Activated T-helper 1 cell treated with anti-CD3 and anti-CD28 coated beads, Interleukin-12 subunit alpha, Interleukin-12 subunit beta, Interleukin-2, Interleukin-4 antibody, amounts not matched to agents 30 ng/mL and 10 ng/mL and 1 ng/mL, durations not matched to agents 14 hours and 24 hours and 36 hours (primary cell): ENCODE data around the gene CASZ1. TPM values are rescaled to one million over a fixed set of nuclear protein-coding genes. Genes with fewer than 3 reads are reported as not detected.

ENCODE experiments used
- DNase-seq: peaks from one replicate; pipeline ENCODE4 v3.0.0; 2021; ENCODE audit warnings: low spot score
- H3K27ac Mint-ChIP-seq: one replicate; pipeline ENCODE4 v1.8.0; 2021; ENCODE audit warnings: mild to moderate bottlenecking, mixed read lengths
- H3K27me3 Mint-ChIP-seq: one replicate; pipeline ENCODE4 v1.8.0; 2022; ENCODE audit warnings: mild to moderate bottlenecking, moderate library complexity, mixed read lengths; ENCODE audit not compliant: insufficient read depth
- H3K36me3 Mint-ChIP-seq: one replicate; pipeline ENCODE4 v1.8.0; 2021; ENCODE audit warnings: low read depth, mixed read lengths
- H3K4me1 Mint-ChIP-seq: one replicate; pipeline ENCODE4 v1.8.0; 2021; ENCODE audit warnings: low read depth, mixed read lengths
- H3K4me3 Mint-ChIP-seq: one replicate; pipeline ENCODE4 v1.8.0; 2021; ENCODE audit warnings: mild to moderate bottlenecking, moderate library complexity, mixed read lengths
- H3K9me3 Mint-ChIP-seq: one replicate; pipeline ENCODE4 v1.8.0; 2021; ENCODE audit warnings: mixed read lengths
- intact Hi-C: fragments of 100-400 bp; cut with micrococcal nuclease; formaldehyde crosslinking; loops from one replicate; pipeline ENCODE4 v1.15.1; 2024
- total RNA-seq: library from RNA; stranded (reverse); gene quantifications from 2 replicates; pipeline ENCODE4 v1.2.3, GENCODE V29; 2022

Gene CASZ1
- total RNA-seq, 1 donor from 2014 or later, result 11.7 TPM

GRCh38 chr1:10672343-10673050 is 123.9 kb downstream of the CASZ1 start:
- no peak for DNase-seq
- no peaks in the 10 kb centered on the region for H3K36me3 Mint-ChIP-seq
- H3K27me3 Mint-ChIP-seq, result no peaks in the 10 kb centered on the region
- no peak overlapping the region for H3K4me3 Mint-ChIP-seq
- no peaks in the 10 kb centered on the region for H3K9me3 Mint-ChIP-seq
- no peaks in the 10 kb centered on the region for H3K4me1 Mint-ChIP-seq
- intact Hi-C loops, result no loop called here
- no peak overlapping the region for H3K27ac Mint-ChIP-seq

GRCh38 chr1:10671622-10672342 is 124.7 kb downstream of the CASZ1 start:
- H3K27ac Mint-ChIP-seq, result no peak overlapping the region

GRCh38 chr1:10671090-10671489 is 125.4 kb downstream of the CASZ1 start:
- Mint-ChIP-seq H3K27ac (no peak overlapping the region), H3K9me3 (no peaks in the 10 kb centered on the region), H3K4me3 (no peak overlapping the region), H3K36me3 (no peaks in the 10 kb centered on the region), H3K4me1 (no peaks in the 10 kb centered on the region), H3K27me3 (no peaks in the 10 kb centered on the region)
- intact Hi-C loops, result no loop called here
- DNase-seq, result no peak

More at GRCh38 chr1:10671622-10672342, 124.7 kb downstream of the CASZ1 start:
- Mint-ChIP-seq H3K4me3 (no peak overlapping the region), H3K27me3 (no peaks in the 10 kb centered on the region), H3K4me1 (no peaks in the 10 kb centered on the region), H3K9me3 (no peaks in the 10 kb centered on the region), H3K36me3 (no peaks in the 10 kb centered on the region)
- intact Hi-C loops, result no loop called here
- no peak for DNase-seq

- DNase-seq, result no peak
- Mint-ChIP-seq H3K4me3 (no peak overlapping the region), H3K27ac (no peak overlapping the region), H3K4me1 (no peaks in the 10 kb centered on the region), H3K9me3 (no peaks in the 10 kb centered on the region), H3K36me3 (no peaks in the 10 kb centered on the region), H3K27me3 (no peaks in the 10 kb centered on the region)
- intact Hi-C loops, result no loop called here
Measured at GRCh38 chr1:10670190-10670589, 126.3 kb downstream of the CASZ1 start.

GRCh38 chr1:10669570-10669969 is 126.9 kb downstream of the CASZ1 start:
- no peak for DNase-seq
- Mint-ChIP-seq H3K4me1 (no peaks in the 10 kb centered on the region), H3K27me3 (no peaks in the 10 kb centered on the region), H3K36me3 (no peaks in the 10 kb centered on the region), H3K4me3 (no peak overlapping the region), H3K9me3 (no peaks in the 10 kb centered on the region), H3K27ac (no peak overlapping the region)
- intact Hi-C loops, result no loop called here

GRCh38 chr1:10667861-10668761 is 128.3 kb downstream of the CASZ1 start:
- Mint-ChIP-seq H3K4me1 (no peaks in the 10 kb centered on the region), H3K27ac (no peak overlapping the region), H3K36me3 (no peaks in the 10 kb centered on the region), H3K9me3 (no peaks in the 10 kb centered on the region), H3K27me3 (no peaks in the 10 kb centered on the region), H3K4me3 (no peak overlapping the region)
- intact Hi-C loops, result no loop called here
- no peak for DNase-seq

GRCh38 chr1:10665930-10666850 is 130.3 kb downstream of the CASZ1 start:
- Mint-ChIP-seq H3K27me3 (no peaks in the 10 kb centered on the region), H3K4me1 (no peaks in the 10 kb centered on the region), H3K36me3 (no peaks in the 10 kb centered on the region), H3K27ac (no peak overlapping the region), H3K9me3 (no peaks in the 10 kb centered on the region), H3K4me3 (no peak overlapping the region)
- no peak for DNase-seq
- intact Hi-C loops, result no loop called here

GRCh38 chr1:10665226-10665625 is 131.2 kb downstream of the CASZ1 start:
- Mint-ChIP-seq H3K36me3 (no peaks in the 10 kb centered on the region), H3K27me3 (no peaks in the 10 kb centered on the region), H3K4me1 (no peaks in the 10 kb centered on the region), H3K9me3 (no peaks in the 10 kb centered on the region), H3K27ac (no peak overlapping the region), H3K4me3 (no peak overlapping the region)
- intact Hi-C loops, result no loop called here
- no peak for DNase-seq

- Mint-ChIP-seq H3K4me1 (no peaks in the 10 kb centered on the region), H3K4me3 (no peak overlapping the region), H3K9me3 (no peaks in the 10 kb centered on the region), H3K36me3 (no peaks in the 10 kb centered on the region), H3K27me3 (no peaks in the 10 kb centered on the region), H3K27ac (no peak overlapping the region)
- intact Hi-C loops, result no loop called here
- no peak for DNase-seq
Measured at GRCh38 chr1:10664251-10664650, 132.2 kb downstream of the CASZ1 start.

- Mint-ChIP-seq H3K4me3 (no peak overlapping the region), H3K9me3 (no peaks in the 10 kb centered on the region), H3K27ac (no peak overlapping the region), H3K4me1 (no peaks in the 10 kb centered on the region), H3K36me3 (no peaks in the 10 kb centered on the region), H3K27me3 (no peaks in the 10 kb centered on the region)
- intact Hi-C loops, result no loop called here
- no peak for DNase-seq
Measured at GRCh38 chr1:10663678-10664035, 132.8 kb downstream of the CASZ1 start.

- no peaks in the 10 kb centered on the region for H3K27me3 Mint-ChIP-seq
- DNase-seq, result no peak
- no peaks in the 10 kb centered on the region for H3K4me1 Mint-ChIP-seq
- no peak overlapping the region for H3K4me3 Mint-ChIP-seq
- no peaks in the 10 kb centered on the region for H3K36me3 Mint-ChIP-seq
- no peaks in the 10 kb centered on the region for H3K9me3 Mint-ChIP-seq
- H3K27ac Mint-ChIP-seq, result no peak overlapping the region
- intact Hi-C loops, result no loop called here
Measured at GRCh38 chr1:10662824-10663677, 133.4 kb downstream of the CASZ1 start.
